ENCODE results near the gene RNF225.

RNF225 gene

DNA sequence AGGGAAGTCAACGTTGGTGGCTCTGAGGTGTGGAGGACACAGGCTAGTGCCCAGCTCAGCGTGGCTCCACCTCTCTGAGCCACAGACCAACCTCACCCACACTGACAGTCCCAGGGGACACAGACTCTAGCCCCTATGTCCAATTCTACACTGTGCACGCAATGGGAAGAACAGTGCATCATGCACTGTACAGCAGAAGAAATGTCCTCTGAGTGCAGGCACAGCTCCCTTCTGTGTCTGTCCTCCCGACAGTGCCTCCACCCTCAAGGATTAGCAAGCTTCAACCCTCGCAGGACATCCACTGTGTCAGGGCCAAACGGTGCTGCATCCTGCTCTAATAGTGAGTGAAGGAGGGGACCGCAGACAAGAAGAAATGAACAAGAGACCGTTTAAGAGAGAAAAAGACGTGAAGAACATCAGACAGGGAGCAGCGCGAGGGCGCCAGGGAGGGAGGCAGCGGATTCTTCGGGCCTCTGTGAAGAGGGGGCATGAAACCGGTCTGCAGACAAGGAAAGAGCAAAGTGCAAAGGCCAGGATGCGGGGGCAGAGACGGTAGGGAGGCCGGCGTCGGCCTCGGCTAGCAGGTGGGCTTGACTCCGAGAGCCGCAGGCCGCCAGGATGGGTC, 15.3 kb upstream of the RNF225 start:
- no peaks in the 10 kb centered on the region for H3K9me2 ChIP-seq (replicated peaks; ENCODE audit: insufficient read depth, low read length)
- H3K27me3 ChIP-seq (replicated peaks; ENCODE audit: insufficient read depth, low read length) = no peaks in the 10 kb centered on the region
- H3K79me2 ChIP-seq (ENCODE audit: low read length) = no peaks in the 10 kb centered on the region
- no peaks in the 10 kb centered on the region for H4K20me1 ChIP-seq (ENCODE audit: insufficient read depth, low read length)
- H2AFZ ChIP-seq (ENCODE audit: low read length) = peak overlapping the region; percentile 96
- TF ChIP-seq EZH2phosphoT487 (IDR thresholded peaks at IDR 0.05; ENCODE audit: low read length) = no peak
- no peak for TF ChIP-seq CTCF (IDR thresholded peaks at IDR 0.05; ENCODE audit: low read length)
- TF ChIP-seq EZH2 (optimal IDR thresholded peaks at IDR 0.05; ENCODE audit: low read depth, low read length) = no peak
- H3K4me1 ChIP-seq (ENCODE audit: low read length) = 0 out of 2 replicates have a peak, but pooled peaks cover 3% of the 10 kb centered on the region
- H3K9ac ChIP-seq (ENCODE audit: low read length) = peak overlapping the region; percentile 82; the same call in 1 of the 2 replicates
- no peak for DNase-seq
- H3K4me2 ChIP-seq (ENCODE audit: low read depth, low read length) = peak overlapping the region; percentile 96
- H3F3A ChIP-seq (ENCODE audit: insufficient read depth, low read length) = no peaks in the 10 kb centered on the region
- no peaks in the 10 kb centered on the region for H3K36me3 ChIP-seq (replicated peaks; ENCODE audit: insufficient read depth, low read length)
- peak overlapping the region; percentile 76 for H3K4me3 ChIP-seq (ENCODE audit: low read length)
- no peaks in the 10 kb centered on the region for H3K9me3 ChIP-seq (replicated peaks; ENCODE audit: insufficient read depth, low read length)
- H3K27ac ChIP-seq (ENCODE audit: low read length) = peak overlapping the region; percentile 71; the same call in 1 of the 2 replicates

- peak within 1 kb of the TSS; percentile 71; the same call in 1 of the 2 replicates for H3K27ac ChIP-seq (ENCODE audit: low read length)
- H3F3A ChIP-seq (ENCODE audit: insufficient read depth, low read length) = no peaks in the 10 kb centered on the region
- no peaks in the 10 kb centered on the region for H4K20me1 ChIP-seq (ENCODE audit: insufficient read depth, low read length)
- peak within 1 kb of the TSS; percentile 96 for H2AFZ ChIP-seq (ENCODE audit: low read length)
- no peaks in the 10 kb centered on the region for H3K36me3 ChIP-seq (replicated peaks; ENCODE audit: insufficient read depth, low read length)
- peak within 1 kb of the TSS; percentile 76 for H3K4me3 ChIP-seq (ENCODE audit: low read length)
- H3K27me3 ChIP-seq (replicated peaks; ENCODE audit: insufficient read depth, low read length) = no peaks in the 10 kb centered on the region
- H3K9me3 ChIP-seq (replicated peaks; ENCODE audit: insufficient read depth, low read length) = no peaks in the 10 kb centered on the region
- H3K4me2 ChIP-seq (ENCODE audit: low read depth, low read length) = peak within 1 kb of the TSS; percentile 96
- H3K9me2 ChIP-seq (replicated peaks; ENCODE audit: insufficient read depth, low read length) = no peaks in the 10 kb centered on the region
- H3K4me1 ChIP-seq (ENCODE audit: low read length) = 0 out of 2 replicates have a peak, but pooled peaks cover 6% of the 10 kb centered on the region
- no peaks in the 10 kb centered on the region for H3K79me2 ChIP-seq (ENCODE audit: low read length)
- TF ChIP-seq EZH2 (optimal IDR thresholded peaks at IDR 0.05; ENCODE audit: low read depth, low read length) (no peak), CTCF (IDR thresholded peaks at IDR 0.05; ENCODE audit: low read length) (no peak), EZH2phosphoT487 (IDR thresholded peaks at IDR 0.05; ENCODE audit: low read length) (no peak)
- peak within 1 kb of the TSS; percentile 82 for H3K9ac ChIP-seq (ENCODE audit: low read length)
- DNase-seq = peak; percentile 100
Measured at GRCh38 chr19:58380662-58381459, 14.6 kb upstream of the RNF225 start, which contains the start of gene ZNF837. TSS of gene ZNF837 (minus strand) at chr19:58381030. CDS start at chr19:58369332, 11,698 bp downstream.

GRCh38 chr19:58381460-58382212, 13.8 kb upstream of the RNF225 start:
- Histone ChIP-seq H4K20me1 (ENCODE audit: insufficient read depth, low read length) (no peaks in the 10 kb centered on the region), H3K27ac (ENCODE audit: low read length) (peak overlapping the region; percentile 50; the same call in 1 of the 2 replicates), H3K9me2 (replicated peaks; ENCODE audit: insufficient read depth, low read length) (no peaks in the 10 kb centered on the region), H3K4me2 (ENCODE audit: low read depth, low read length) (peak overlapping the region; percentile 61; the same call in 1 of the 2 replicates), H3K79me2 (ENCODE audit: low read length) (no peaks in the 10 kb centered on the region), H3F3A (ENCODE audit: insufficient read depth, low read length) (peaks cover 3% of the 10 kb centered on the region; the same call in 1 of the 2 replicates), H3K9ac (ENCODE audit: low read length) (peak overlapping the region; percentile 62), H3K36me3 (replicated peaks; ENCODE audit: insufficient read depth, low read length) (no peaks in the 10 kb centered on the region), H2AFZ (ENCODE audit: low read length) (0 out of 2 replicates have a peak overlapping the region, but pooled peaks have one; percentile 17), H3K4me3 (ENCODE audit: low read length) (peak overlapping the region; percentile 56), H3K4me1 (ENCODE audit: low read length) (0 out of 2 replicates have a peak, but pooled peaks cover 6% of the 10 kb centered on the region), H3K9me3 (replicated peaks; ENCODE audit: insufficient read depth, low read length) (no peaks in the 10 kb centered on the region), H3K27me3 (replicated peaks; ENCODE audit: insufficient read depth, low read length) (no peaks in the 10 kb centered on the region)
- TF ChIP-seq CTCF (IDR thresholded peaks at IDR 0.05; ENCODE audit: low read length) (no peak), EZH2 (optimal IDR thresholded peaks at IDR 0.05; ENCODE audit: low read depth, low read length) (no peak), EZH2phosphoT487 (IDR thresholded peaks at IDR 0.05; ENCODE audit: low read length) (no peak)
- DNase-seq = no peak
